Left renal pelvis (tissue), 4 donors: ENCODE results near the gene IGF2R. TPM values are rescaled to one million over a fixed set of nuclear protein-coding genes. Genes with fewer than 3 reads are reported as not detected.
A peak's percentile ranks its signal among the peaks of the same experiment; 100 is the strongest.

Source experiments
- DNase-seq, 4 donors: peaks; one replicate each; pipeline ENCODE4 v3.0.0-alpha.2; 2013; ENCODE audit warnings: low read depth in 4 of 4, low spot score in 3 of 4
- polyA plus RNA-seq, 4 donors: library from polyadenylated mRNA; unstranded; fragments of 120-200 nt; gene quantifications; one replicate each; pipeline ENCODE4 v1.2.1, GENCODE V29; 2013; ENCODE audit not compliant: insufficient read length in 4 of 4

IGF2R gene
- polyA plus RNA-seq, 4 donors, result 44.9 to 61.0 (median 57.2) TPM

DNA sequence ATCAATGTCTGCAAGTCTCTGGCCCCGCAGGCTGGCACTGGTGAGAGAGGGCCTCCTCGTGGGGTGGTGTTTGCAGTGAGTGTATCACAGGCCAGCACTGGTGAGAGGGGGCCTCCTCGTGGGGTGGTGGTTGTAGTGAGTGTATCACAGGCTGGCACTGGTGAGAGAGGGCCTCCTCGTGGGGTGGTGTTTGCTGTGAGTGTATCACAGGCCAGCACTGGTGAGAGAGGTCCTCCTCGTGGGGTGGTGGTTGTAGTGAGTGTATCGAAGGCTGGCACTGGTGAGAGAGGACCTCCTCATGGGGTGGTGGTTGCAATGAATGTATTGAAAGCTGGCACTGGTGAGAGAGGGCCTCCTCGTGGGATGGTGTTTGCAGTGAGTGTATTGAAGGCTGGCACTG is 99.5 kb downstream of the IGF2R start:
- DNase-seq, result no peak

DNA sequence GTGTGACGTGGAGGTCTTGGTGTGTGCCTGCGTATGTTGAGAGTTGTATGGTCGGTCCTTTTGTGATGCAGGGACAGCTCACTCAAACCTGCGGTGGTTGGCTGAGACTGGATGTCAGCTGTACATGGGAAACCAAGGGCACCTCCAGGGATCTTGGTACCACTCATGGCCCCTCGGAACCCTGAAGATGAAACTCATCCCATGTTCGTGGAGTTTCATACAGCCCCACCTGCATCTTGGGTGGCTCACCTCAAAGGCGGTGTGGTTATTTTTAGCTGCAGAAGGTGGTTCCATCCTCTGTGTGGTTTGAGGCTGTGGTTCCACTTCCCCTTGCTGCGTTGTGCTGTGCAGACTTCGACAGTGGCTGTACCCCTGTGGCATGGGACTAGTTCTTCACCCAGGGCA is 100.2 kb downstream of the IGF2R start:
- DNase-seq, result no peak

DNA sequence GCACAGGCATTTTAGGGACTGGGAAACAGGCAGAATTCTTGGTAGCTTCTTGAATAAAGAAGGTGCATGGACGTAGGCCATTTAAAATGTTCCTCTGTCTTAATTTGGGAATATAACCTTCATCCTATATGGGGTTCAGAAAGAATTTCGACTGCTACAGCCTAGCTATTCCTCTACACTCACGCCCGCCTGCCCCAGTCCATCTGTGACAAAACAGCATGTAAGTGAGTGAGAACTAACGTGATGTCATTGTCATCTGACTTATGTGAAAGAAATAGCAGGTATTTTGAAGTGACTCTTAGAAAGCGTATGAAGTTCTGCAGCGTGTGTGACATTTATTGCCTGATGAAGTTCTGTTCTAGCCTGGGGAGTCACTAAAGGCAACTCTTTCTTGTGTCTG is 100.6 kb downstream of the IGF2R start:
- no peak for DNase-seq

DNA sequence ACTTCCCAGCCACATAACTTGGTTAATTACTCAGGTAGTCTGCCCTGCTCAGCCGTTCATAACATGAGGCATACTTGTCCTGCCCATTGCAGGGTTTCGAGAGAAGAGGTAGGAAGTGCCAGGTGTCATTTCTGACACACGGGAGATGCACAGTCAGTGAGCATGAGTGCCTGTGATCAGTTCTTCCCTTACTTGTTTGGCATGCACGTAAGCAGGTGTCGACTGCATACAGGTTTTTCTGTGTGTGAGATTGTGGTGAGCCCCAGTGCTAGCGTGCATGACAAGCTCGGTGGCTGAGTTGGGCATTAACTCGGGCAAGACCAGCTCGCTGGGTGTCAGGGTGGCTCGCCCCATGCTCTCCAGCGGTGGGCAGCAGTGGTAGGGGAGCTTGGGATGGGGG is 101.5 kb downstream of the IGF2R start:
- no peak for DNase-seq

DNA sequence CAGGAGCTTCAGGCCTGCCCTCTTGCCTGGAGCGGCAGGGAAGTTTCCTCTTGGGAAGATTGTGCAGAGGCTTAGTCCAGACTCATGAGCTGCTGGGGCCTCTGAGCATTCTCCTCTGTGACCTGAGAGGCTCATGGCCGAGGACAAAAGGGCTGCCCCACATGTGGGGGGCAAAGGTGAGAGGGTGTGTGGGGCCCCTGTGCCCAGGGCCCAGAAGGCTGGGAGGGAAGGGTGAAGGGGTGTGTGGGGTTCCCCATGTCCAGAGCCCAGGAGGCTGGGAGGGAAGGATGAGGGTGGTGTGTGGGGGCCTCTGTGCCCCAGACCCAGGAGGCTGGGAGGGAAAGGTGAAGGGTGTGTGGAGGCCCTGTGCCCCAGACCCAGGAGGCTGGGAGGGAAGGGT is 101.9 kb downstream of the IGF2R start:
- DNase-seq, result no peak

DNA sequence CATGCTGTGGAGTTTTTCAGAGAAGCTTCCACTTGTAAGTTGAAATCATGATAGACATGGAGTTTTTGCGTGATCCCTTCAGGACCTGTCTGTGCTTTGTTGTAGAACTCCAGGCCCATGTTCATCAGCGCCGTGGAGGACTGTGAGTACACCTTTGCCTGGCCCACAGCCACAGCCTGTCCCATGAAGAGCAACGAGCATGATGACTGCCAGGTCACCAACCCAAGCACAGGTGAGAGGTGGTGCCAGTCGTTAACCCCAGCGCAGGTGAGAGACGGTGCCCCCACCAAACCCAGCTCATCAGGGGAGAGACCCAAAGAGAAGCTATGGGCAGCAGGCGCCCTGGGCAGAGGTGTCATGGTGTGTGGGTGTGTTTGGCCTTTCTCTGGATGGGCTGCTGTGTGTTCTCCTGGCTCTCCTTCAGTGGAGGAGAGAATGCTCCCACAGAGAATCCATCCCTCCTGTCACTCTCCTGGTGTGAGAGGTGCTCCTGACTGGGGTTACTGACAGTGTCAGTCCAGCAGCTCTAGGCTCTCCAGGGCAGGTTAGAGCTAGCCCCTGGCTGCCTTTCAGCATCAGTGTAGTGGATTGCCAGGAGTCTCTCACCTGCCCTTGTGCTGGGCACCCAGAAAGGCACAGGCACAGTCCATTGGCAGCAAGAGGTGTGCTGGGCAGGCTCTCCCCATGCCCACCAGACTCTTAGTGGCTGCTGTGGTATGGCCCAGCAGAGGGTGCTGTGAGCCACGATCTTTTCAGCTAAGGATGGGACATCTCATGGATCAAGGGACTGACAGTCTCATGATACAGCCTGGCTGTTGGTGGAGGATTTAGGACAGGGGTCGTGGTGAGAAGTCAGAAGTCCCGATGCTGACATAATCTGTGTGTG is 103.2 kb downstream of the IGF2R start:
- DNase-seq, result no peak

DNA sequence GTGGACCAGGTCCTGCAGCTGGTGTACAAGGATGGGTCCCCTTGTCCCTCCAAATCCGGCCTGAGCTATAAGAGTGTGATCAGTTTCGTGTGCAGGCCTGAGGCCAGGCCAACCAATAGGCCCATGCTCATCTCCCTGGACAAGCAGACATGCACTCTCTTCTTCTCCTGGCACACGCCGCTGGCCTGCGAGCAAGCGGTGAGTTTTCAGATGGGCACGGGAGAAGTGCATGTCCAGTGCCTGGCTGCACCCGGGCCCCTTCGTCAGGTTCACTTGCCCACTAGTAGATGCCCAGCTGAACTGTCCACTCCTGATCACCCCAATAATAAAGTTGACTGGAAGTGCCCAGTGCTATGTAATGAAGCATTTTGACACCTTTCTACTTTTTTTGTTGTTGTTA is 104.4 kb downstream of the IGF2R start:
- no peak for DNase-seq

DNA sequence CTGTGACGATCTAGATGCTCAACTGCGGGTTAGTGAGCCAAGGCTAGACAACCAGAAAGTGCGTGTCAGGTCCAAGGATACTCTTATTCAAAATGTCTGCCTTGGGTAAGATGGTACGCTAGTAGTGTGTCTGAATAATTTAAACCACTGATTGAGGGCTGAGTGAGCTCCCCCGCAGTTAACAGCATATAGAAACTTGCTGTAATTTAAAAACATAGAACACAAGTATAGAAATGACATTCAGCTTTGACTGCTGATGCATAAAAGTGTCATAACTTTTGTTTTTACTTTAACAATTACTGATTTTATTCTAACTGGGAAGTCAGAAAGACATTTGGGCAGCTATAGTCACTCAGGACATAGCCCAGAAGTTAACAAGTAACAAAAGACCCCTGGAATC is 107.1 kb downstream of the IGF2R start:
- DNase-seq, result no peak

DNA sequence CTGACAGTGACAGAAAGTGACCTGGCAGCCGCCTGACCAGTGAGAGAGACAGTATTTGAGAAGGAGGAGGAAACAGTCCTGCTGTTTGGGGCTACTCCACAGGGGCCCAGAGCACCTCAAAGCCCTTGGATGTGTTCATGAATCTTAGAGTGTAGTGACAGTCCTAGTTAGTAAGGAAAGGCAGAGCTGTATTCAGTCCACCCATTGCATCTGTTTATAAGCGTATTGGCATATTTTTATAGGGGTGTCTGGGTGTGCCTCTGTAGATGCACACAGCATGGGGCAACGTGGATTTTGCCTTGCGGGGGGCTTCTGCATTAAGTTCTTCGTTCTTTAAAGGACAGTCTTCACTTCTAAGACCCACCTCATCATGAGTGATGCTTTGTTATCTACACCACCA is 108.1 kb downstream of the IGF2R start:
- DNase-seq, result no peak

DNA sequence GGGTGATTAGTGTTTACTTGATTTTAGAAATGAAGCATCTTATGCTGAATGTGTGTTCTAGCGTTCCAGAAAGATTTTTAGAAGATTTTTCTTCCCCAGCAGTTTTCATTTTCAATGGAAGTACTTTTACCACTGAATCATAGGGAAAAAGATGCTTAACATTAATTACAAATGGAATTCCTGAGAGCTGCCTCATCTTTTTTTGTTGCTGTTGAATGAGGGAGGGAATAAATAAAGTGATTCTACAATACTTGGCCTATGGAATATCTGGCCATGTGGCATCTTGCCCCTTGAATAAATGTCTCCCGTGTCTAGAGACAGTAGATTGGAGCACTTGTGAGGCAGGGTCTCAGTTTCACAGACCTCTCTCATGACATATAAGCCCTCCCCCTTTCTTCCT is 108.6 kb downstream of the IGF2R start:
- DNase-seq, result no peak

DNA sequence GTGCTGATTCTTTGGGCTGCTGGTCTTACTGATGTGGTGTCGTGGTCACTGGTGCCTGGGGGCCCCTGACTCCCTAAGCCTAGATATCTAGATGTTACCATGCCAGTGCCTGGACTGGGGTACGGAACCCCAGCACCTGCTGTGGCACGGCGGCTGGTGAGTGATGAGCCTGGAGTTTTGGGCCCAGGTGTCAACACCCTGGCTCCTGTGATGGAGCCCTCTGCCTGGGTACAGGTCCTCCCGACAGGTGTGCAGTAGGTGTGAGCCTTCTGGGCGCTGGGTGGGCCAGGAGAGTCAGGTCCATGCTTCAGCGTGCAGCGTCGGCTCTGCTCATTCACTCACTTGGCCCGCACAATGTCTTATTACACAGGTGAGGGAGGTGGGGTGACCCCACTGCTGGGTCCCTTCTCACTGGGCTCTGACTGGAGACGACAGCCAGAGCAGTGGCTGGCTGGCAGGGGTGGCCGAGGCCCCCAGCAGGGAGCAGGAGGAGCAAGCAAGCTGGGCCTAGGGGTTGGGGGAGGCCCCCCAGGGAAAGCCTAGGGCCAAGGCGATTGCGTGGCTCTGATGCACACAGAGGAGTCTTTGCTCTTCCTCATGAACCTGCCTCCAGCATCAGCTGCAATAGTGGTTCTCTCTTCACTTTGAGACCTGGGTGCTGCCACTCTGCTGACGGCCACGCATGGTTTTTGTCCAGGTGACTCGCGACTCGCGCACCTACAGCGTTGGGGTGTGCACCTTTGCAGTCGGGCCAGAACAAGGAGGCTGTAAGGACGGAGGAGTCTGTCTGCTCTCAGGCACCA is 110.2 kb downstream of the IGF2R start:
- no peak for DNase-seq

DNA sequence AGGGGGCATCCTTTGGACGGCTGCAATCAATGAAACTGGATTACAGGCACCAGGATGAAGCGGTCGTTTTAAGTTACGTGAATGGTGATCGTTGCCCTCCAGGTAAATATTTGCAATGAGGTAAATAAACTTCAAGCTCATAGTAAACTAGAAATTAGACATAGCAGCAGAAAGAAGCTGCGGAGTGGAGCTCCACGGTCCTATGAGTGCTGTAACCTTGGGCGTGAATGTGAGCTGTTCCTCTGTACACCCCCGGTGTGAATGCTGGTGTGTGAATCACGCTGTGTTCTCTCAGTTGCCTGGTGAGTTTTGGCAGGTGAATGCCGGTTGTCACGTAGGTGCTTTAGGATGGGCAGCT is 110.8 kb downstream of the IGF2R start:
- no peak for DNase-seq

DNA sequence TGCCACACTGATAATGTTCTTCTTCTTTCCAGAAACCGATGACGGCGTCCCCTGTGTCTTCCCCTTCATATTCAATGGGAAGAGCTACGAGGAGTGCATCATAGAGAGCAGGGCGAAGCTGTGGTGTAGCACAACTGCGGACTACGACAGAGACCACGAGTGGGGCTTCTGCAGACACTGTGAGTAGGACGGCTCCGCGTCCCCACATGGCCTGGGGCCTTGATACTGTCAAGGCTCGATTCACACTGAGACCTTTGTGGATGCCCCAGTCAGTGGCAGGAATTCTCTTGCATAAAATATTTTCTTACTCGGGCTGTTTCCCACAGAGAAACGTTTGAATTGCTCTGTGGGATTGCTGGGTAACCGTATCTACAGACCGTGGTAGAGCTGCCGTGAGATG is 111.2 kb downstream of the IGF2R start:
- no peak for DNase-seq

DNA sequence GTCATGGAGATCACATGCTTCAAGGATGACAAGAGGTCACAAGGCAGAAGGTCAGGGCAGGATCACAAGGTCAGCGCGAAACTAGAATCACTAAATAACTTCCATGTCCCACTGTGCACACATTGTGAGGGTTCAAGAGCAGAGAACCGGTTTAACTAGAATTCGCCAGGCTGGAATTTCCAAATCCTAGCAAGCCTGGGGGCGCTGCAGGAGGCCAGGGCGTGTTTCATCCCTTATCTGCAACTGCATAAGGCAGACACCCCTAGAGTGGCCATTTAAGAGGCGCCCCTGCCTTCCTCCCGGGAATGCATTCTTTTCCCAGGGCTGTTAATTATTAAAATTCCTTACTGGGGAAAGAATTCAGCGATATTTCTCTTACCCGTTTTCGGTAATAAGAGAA is 112.5 kb downstream of the IGF2R start:
- no peak for DNase-seq

DNA sequence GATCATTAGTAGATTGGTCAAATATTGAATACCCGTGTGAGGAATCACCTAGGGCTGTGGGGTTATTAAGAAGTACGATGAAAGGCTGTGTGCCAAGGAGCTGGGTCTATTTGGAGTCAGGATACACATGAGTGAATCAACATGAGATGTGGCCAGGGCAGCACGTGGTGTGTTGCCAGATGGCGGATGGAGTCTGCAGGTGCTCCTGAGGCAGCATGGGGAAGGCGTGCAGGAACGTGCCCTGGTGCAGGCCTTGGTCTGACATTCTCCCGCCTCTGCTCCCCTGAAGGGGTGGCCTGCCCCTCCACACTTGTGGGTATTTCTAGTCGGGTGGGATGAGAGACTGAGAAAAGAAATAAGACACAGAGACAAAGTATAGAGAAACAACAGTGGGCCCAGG is 113.7 kb downstream of the IGF2R start:
- no peak for DNase-seq

DNA sequence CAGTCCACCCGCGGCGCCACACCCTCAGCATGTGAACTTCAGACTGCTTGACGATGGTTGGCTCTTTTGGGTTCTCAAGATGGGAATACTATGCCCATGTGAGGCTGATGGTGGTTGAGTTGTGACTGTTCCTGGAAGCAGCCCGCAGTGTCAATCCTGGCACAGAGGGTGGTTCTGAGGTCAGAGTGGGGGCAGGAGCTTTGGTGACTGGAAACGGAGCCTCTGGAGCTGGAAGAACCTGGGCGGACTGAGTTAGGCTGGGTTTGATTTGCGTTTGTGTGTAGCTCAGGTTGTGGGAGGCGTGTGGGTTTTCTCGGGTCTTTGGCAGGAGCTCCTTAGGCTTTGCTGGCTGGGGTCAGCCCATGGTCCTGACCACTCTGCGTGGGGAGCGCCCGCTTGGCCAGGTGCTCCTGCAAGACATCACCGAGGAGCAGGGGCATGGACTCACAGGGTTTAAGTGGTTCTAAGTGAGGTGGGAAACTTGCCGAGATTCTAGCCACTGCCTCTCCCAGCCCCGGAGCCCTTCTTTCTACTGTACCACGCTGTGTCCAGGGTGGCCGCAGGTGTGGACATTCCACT is 115.4 kb downstream of the IGF2R start:
- no peak for DNase-seq

DNA sequence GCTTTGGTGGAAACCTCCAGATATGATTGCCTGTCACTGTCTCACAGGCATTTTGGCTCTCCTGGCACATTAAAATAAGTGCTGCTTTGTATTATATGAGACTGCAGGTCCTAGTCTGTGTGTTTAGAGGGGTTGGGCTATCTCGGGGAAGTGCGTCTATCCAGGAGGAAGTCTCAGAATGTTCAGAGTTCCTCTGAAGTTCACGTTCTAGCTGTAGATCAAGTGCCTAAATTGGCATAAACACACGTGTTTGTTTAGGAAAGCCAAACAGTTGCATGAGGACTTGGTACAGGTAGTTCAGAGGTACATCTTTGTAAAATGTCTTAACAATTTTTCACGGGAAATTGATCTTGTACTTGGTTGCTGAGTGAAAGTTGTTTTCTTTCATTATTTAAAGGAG is 116.3 kb downstream of the IGF2R start:
- no peak for DNase-seq

DNA sequence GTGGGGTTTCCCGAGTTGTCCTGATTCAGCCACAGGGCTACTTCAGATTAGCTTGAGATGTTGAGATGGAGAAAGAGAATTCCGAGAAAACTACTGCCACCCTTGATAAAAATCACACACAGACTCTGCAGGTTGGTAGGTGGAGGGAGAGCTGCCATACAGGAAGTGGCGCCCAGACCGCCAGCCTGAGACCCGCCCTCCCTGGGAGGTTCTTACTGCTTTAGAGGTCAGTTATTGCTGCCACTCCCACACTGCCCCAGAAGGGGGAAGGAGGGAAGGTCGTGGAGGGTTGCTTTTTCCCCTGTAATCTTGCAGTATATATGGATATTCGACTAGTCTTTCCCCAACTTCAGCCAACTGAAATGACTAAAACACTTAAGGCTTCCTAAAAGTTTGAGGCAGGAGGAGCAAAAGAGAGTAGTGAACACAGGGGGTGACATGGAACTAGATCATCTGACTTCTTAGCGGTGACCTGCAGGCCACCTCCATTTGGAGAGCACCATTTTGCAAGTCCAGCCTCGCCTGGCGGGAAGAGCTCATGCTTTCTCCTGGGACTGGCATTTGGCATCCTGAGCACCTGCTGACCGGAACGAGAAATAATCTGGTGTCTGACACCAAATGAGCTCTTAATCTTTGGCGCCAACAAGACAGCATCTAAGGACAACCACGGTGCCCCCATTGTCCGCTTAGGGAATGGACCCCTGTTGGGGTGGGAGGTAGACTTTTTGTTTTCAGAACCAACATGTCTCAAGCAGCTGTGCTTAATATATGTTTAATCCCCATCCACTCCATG is 117.0 kb downstream of the IGF2R start:
- DNase-seq, result no peak

DNA sequence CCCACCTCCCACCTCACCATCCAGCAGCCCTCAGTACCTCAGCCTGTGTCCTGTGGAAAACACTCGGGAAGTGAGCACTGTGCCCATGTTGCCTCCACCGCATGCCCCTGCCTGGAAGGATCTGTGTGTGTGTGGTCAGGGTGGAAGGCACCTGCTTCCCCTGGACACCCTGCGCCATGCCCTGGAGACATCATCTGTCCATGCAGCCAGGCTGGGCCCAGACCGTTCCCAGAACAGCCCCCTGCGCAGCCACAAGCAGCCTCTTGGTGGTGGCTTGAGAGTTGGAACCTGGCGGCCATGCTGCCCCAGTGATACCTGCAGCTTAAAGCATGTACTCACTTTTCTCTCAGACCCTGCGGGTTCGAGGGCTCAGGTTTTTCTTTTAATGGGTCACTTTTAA is 117.9 kb downstream of the IGF2R start:
- no peak for DNase-seq

DNA sequence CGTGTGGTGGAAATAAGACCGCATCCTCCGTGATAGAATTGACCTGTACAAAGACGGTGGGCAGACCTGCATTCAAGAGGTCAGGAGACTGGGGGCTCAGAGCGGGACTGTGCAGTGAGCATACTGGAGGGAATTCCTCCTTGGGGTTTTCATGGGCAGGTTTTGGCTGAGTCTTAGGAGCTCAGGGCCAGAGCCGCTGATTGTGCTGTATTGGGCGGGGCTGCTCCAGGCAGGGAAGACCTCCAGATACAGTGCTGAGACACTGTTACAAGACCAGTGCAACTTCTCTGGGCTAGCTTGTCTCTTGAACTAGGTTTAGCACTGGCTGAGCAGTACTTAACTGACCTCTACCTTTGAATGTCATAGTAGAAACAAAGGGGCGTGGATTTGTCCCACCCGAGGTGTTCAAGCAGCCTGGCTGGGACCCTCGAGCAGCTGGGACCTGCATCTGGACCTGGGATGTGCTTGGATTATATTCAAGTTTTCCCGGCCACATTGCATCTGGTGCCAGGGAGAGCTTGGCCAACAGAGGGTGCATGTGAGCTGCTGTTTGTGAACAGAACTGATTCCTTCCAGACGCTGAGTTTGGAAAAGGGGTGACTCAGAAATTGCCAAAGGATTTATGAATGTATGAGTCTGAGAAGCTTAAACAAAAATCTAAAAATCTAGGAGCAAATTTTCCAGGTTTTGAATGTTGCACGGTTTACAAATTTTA is 119.3 kb downstream of the IGF2R start:
- peak in 3 of 4 donors; percentile 10 to 29 (median 14) for DNase-seq
